ENCODE measurements around the gene GPR142.
A peak's percentile ranks its signal among the peaks of the same experiment; 100 is the strongest.

The GPR142 gene

DNA sequence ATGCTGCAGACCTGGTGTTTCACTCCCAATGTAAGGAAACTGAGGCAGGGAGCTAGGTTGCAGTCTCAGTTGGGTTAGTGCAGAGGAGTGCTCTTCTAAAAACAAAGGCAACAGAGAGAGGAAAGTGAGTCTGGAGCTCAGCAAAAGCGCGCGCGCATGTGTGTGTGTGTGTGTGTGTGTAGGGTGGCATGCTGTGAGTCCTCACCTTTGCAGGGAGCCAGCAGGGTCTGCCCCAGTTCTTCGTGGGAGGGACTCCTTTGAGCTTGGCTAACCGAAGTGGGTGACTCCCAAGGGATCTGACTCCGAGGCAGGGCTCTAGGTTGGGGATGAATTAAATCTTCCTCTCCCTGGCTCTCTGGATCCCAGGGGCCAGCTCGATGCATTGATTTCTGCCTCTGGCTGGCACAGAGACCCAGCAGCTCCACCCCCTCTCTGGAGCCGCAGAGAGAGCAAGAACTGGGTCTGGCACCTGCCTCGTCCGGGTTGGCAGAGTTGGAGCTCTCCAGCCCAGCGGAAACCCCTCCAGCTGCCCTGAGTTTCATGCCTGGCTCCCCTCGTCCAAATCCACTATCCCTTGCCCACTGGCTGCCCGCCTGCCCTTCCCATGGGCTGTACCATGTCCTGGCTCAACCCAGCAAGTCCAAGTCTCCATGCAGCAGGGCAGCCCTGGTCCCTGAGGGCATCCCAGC lies 4.4 kb upstream of the GPR142 start:
- in situ Hi-C loops (cut with MboI; ENCODE audit: low pct_unique_long_range_greater_than_20kb, low sequenced_read_pairs): no loop called here
- DNase-seq: no peak

- DNase-seq: peak; percentile 65
- in situ Hi-C loops (cut with MboI; ENCODE audit: low pct_unique_long_range_greater_than_20kb, low sequenced_read_pairs): no loop called here
Observed at GRCh38 chr17:74368341-74369081, 1.2 kb downstream of the GPR142 start.

- DNase-seq: no peak
- in situ Hi-C loops (cut with MboI; ENCODE audit: low pct_unique_long_range_greater_than_20kb, low sequenced_read_pairs): no loop called here
Observed at GRCh38 chr17:74369221-74369620, 1.9 kb downstream of the GPR142 start.

DNA sequence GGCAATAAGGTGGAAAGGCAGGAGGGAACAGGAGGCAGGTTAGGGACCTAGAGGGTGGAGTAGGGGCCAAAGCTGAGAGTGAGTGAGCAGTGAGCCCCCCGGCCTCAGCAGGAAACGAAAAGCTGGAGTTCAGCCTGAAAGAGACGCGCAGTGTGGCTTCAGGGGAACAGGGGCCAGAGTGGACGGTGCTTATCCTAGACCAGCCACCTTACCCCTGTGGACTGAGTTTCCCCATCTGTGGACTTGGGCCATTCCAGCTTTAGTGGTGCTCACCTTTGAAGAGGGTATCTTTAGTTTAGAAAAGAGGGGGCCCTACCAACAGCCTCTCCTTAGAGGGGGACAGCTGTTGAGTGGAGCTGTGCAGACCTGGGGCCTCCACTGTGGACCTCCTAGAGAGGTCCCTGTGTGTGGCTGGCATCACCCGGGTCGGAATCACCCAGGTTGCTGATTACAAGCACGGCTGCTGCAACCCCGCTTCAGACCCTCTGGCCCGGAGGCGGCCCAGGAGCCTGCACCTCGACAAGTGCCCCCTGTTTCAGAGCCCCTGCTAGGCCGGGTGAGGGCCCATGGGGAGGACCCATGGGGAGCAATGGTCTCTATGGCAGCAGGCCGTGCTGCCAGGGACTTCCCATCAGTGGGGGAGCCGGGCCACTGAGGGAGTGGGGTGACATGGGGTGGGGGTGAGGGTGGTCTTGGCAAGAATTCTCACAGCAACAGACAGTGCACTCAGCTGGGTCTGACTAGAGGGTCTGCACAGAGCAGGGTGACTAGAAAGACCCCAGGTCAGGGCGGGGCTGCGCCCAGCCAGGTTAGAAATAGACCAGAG lies 2.6 kb downstream of the GPR142 start:
- in situ Hi-C loops (cut with MboI; ENCODE audit: low pct_unique_long_range_greater_than_20kb, low sequenced_read_pairs): loop anchor here (10.0 kb wide), 1 partner anchor 85 kb away; no protein-coding TSS in a partner anchor
- DNase-seq: no peak

DNA sequence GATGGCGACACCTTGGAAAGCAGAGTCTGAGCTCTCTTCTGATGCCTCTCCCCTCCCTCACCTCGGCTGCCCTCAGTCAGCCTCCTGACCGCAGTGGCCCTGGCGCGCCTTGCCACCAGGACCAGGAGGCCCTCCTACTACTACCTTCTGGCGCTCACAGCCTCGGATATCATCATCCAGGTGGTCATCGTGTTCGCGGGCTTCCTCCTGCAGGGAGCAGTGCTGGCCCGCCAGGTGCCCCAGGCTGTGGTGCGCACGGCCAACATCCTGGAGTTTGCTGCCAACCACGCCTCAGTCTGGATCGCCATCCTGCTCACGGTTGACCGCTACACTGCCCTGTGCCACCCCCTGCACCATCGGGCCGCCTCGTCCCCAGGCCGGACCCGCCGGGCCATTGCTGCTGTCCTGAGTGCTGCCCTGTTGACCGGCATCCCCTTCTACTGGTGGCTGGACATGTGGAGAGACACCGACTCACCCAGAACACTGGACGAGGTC lies 4.4 kb downstream of the GPR142 start:
- in situ Hi-C loops (cut with MboI; ENCODE audit: low pct_unique_long_range_greater_than_20kb, low sequenced_read_pairs): loop anchor here (10.0 kb wide), 1 partner anchor 83 kb away; no protein-coding TSS in a partner anchor
- no peak for DNase-seq

DNA sequence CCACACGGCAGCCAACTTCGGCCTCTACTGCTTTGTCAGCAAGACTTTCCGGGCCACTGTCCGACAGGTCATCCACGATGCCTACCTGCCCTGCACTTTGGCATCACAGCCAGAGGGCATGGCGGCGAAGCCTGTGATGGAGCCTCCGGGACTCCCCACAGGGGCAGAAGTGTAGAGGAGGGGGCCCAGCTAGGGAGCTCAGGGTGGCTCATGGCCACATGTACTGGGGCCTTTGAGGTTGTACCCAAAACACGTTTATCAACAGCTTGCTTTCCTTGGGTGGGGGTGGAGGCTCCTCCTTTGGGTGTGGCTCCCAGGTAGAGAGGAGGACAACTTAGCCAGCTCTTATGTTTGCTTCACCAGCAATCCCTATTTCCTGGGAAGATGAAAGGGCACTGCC lies 5.1 kb downstream of the GPR142 start:
- DNase-seq: no peak
- in situ Hi-C loops (cut with MboI; ENCODE audit: low pct_unique_long_range_greater_than_20kb, low sequenced_read_pairs): loop anchor here (10.0 kb wide), 1 partner anchor 82 kb away; no protein-coding TSS in a partner anchor

DNA sequence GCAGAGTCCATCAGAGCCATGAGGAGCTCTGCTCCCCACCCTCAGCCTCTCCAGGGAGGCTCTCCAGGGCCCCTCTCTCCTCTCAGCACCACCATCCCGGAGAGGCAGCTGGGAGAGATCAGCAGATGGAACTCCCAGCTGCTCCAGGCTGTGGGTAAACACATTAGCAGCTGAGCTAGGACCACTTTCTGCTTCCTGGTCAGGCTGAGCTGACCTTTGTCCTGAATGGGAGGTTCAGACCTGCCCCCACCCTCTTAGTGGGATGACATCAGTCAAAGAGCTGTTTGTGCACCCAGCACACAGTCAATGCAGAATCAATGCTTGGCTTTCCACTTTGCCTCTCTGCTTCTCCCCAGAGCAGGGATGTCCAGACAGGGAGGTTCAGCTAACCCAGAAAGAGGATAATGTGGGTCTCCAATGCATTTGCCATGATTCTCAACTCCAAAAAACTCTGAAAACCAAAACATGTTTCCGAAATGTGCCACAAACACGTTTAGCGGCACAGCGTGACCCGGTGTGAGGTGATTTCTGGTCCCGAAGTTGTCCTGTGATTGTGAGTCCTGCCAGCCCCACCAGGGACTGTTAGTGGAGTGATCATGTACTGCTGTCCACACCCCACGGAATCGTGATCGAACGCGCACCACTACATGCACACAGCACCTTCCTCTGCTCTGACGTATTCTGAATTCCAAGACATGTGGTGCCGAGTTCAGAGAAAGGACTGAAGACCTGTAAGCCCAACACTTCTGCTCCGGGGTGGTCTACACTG lies 6.7 kb downstream of the GPR142 start:
- in situ Hi-C loops (cut with MboI; ENCODE audit: low pct_unique_long_range_greater_than_20kb, low sequenced_read_pairs): loop anchor here (10.0 kb wide), 1 partner anchor 81 kb away; no protein-coding TSS in a partner anchor
- no peak for DNase-seq

DNA sequence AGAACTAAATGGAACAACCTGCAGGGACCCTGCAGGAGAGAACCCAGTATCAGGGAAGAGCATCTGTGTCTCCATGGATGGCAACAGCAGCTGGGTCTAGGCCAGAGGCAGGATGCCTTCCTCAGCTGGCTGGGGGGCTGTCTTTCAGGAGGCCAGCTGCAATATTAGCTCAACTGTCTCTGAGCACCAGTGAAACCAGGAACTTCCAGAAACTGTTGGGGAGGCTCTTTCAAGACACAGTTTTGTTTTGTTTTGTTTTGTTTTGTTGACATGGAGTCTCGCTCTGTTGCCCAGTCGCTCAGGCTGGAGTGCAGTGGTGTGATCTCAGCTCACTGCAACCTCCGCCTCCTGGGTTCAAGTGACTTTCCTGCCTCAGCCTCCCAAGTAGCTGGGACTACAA lies 7.6 kb downstream of the GPR142 start:
- in situ Hi-C loops (cut with MboI; ENCODE audit: low pct_unique_long_range_greater_than_20kb, low sequenced_read_pairs): loop anchor here (10.0 kb wide), 1 partner anchor 80 kb away; no protein-coding TSS in a partner anchor
- DNase-seq: no peak

- in situ Hi-C loops (cut with MboI; ENCODE audit: low pct_unique_long_range_greater_than_20kb, low sequenced_read_pairs): loop anchor here (10.0 kb wide), 1 partner anchor 75 kb away; no protein-coding TSS in a partner anchor
- DNase-seq: peak; percentile 91
Observed at GRCh38 chr17:74379495-74380085, 12.3 kb downstream of the GPR142 start.

- DNase-seq: peak; percentile 67
- in situ Hi-C loops (cut with MboI; ENCODE audit: low pct_unique_long_range_greater_than_20kb, low sequenced_read_pairs): no loop called here
Observed at GRCh38 chr17:74380086-74380958, 13.0 kb downstream of the GPR142 start.

DNA sequence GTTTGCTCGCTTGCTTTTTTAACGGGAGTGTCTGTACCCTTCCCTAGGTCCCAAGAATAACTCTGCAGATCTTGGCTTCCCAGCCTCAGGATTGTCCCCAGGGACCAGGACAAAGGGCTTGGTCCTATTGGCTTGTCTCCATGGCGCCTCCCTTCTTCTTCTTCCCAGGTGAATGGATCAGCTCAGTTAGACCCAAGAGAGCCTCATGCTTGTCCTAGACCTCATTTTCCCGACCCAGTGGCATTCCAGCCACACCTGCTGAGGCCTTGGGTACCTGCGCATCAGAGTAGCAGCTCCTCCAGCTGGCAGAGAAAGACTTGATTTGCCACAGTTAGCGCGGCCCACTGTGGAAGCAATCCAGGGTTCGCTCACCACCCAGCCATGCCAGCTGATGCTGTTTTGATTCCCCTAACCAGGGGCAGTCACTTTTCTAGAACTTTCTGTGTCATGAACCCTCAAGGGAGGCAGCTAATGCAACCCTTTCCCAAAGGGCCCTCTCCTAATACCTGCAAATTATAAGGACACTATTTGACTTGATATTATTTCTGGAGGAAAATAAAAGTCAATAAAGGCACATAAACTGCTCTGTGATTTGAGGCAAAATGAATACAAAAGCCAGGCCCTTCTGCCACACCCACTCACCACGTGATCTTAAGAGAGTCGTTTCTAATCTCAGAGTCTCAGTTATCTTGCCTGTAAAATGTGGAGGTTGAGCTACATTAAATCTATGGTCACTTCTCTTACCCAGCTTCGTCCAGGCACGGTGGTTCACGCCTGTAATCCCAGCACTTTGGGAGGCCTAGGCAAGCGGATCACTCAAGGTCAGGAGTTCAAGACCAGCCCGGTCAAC lies 13.9 kb downstream of the GPR142 start:
- no peak for DNase-seq
- in situ Hi-C loops (cut with MboI; ENCODE audit: low pct_unique_long_range_greater_than_20kb, low sequenced_read_pairs): no loop called here

GRCh38 chr17:74383141-74383540 lies 15.8 kb downstream of the GPR142 start:
- in situ Hi-C loops (cut with MboI; ENCODE audit: low pct_unique_long_range_greater_than_20kb, low sequenced_read_pairs): no loop called here
- no peak for DNase-seq

DNA sequence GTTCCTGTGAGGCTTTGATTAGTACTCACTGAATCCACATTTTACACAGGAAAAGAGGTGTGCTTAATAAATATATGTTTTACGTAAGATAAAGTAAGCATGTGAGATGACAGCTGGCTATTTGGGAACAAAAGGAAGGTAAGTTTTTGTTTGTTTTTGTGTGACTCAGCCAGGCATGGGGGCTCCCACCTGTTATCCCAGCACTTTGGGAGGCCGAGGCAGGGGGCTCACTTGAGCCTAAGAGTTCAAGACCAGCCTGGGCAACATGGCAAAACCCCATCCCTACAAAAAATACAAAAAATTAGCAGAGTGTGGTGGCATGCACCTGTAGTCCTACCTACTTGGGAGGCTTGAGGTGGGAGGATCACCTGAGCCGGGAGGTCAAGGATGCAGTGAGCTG lies 17.9 kb downstream of the GPR142 start:
- in situ Hi-C loops (cut with MboI; ENCODE audit: low pct_unique_long_range_greater_than_20kb, low sequenced_read_pairs): no loop called here
- DNase-seq: no peak

DNA sequence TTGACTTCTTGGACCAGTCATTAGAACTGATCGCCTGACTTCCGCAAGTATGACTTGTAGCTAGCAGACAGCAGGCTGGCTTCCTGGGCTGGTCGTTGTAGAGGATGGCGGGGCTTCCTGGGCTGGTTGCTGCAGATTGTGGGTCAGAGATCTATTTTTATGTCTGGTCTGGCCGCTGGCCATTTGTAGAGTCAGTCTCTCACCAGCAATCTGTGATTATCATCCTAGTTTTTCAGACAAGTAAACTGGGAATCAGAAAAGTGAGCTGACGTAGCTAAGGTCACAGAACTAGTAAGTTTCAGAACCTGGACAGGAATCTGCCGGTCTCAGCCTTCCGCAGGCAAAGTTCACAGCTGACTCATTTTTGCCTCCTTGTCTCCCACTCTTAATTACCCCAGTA lies 19.1 kb downstream of the GPR142 start:
- in situ Hi-C loops (cut with MboI; ENCODE audit: low pct_unique_long_range_greater_than_20kb, low sequenced_read_pairs): no loop called here
- DNase-seq: no peak

DNA sequence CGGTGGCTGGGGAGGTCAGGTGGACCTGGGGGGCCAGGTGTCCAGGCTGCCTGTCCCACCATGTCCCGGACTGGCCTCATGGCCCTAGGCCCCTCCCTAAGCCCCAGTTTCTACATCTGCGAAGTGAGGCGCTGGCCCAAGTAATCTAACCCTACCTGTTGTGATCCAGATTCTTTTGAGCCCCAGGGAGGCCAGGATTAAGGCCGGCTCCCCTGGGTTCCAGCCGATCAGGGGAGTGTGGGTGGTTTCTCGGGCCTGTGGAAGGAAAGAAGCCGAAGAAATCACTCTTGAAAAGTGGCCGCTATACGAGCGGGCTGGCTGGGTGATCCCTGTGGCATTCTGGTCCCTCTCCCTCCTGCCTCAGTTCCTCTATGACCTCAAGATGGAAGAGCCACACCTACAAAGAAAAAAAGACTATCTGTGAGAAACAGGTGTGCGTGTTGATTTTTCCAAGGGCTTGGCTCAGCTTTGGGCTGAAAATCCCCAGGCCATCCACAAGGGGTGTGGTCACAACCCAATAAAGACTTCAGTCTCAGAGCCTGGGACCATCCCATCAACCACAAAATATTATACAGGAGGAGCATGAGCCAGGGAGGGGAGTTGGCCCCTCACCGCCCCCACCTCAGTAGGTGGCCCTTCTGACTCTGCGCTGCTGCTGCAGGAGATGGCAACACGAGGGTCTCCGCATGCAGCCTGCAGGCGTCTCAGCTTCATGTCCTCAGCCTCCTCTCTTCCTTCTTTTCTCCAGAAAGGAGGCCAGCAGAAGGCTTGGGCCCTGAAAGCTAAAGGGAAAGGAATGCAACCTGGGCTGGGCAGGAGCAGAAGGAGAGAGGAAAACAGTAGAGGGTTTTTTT lies 20.3 kb downstream of the GPR142 start:
- in situ Hi-C loops (cut with MboI; ENCODE audit: low pct_unique_long_range_greater_than_20kb, low sequenced_read_pairs): no loop called here
- no peak for DNase-seq

Data from KBM-7 (cell line).